Thoracic aorta (tissue), 2 donors: Measurements from ENCODE around the gene GRSF1. TPM values are rescaled to one million over a fixed set of nuclear protein-coding genes. Genes with fewer than 3 reads are reported as not detected.

Experiments
- ATAC-seq: fragments of 150-250 bp; one replicate; pipeline ENCODE4 v1.8.0; 2017; ENCODE audit warnings: low read depth; ENCODE audit not compliant: insufficient number of reproducible peaks, low FRiP score
- DNase-seq: peaks from one replicate; pipeline ENCODE4 v3.0.0-alpha.2; 2020; ENCODE audit warnings: low spot score
- H3K27ac ChIP-seq, 2 donors: fragments of 200-600 bp; sonication (generic); 1 replicate in 1 of 2; 2 replicates in 1 of 2; pipeline ENCODE4 v1.5.1; 2016; ENCODE audit warnings: mild to moderate bottlenecking in 2 of 2, moderate library complexity in 2 of 2
- H3K27me3 ChIP-seq: fragments of 200-600 bp; sonication (generic); replicated peaks from 2 replicates; pipeline ENCODE4 v1.6.0; 2016; ENCODE audit warnings: mild to moderate bottlenecking; ENCODE audit not compliant: insufficient read depth
- H3K36me3 ChIP-seq: fragments of 200-600 bp; sonication (generic); one replicate; pipeline ENCODE4 v1.5.1; 2016
- H3K4me1 ChIP-seq, 2 donors: fragments of 200-600 bp; sonication (generic); 1 replicate in 1 of 2; 2 replicates in 1 of 2; pipeline versions ENCODE4 v1.5.1 to v1.6.0; 2016; ENCODE audit warnings: low read depth in 2 of 2, mild to moderate bottlenecking in 1 of 2; ENCODE audit not compliant: control insufficient read depth in 1 of 2
- H3K4me3 ChIP-seq: fragments of 200-600 bp; sonication (generic); 2 replicates; pipeline ENCODE4 v1.5.1; 2016; ENCODE audit warnings: mild to moderate bottlenecking
- H3K9me3 ChIP-seq: fragments of 200-600 bp; sonication (generic); 2 replicates; pipeline ENCODE4 v1.5.1; 2016
- total RNA-seq, 2 donors: library from RNA; depleted of rRNA; stranded (reverse); fragments of >200 nt; gene quantifications; one replicate each; pipeline versions ENCODE4 v1.1.0 to v1.2.3, GENCODE V29; 2016
- TF ChIP-seq, protein P1 (sequence below): fragments of 200-600 bp; sonication (generic); IDR thresholded peaks from one replicate; pipeline ENCODE4 v1.5.1; 2019; ENCODE audit warnings: antibody characterized with exemption

The GRSF1 gene
- total RNA-seq, 2 donors from 2014 or later = 46.2 to 64.5 TPM

DNA sequence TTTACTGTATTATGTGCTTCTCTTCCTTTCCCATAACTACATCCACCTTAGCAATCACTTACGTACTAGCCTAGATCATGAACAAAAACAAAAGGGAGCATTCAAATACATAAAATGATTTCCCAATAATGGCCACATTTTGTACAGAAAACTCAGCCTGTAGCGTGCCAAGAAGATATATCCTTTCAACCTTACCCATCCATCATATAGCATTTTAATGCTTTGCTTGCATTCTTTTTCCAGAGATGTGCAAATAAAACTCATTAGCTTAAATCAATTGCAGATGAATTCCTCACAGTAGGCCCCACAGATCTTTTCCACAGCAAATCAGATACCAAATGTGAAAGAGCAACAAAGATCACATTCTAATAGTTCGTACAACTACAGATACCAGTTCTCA lies 20.8 kb downstream of the GRSF1 start:
- DNase-seq (no peak), ATAC-seq (no peak)
- H3K27ac ChIP-seq = no peak overlapping the region
- H3K4me3 ChIP-seq = no peak overlapping the region
- no peaks in the 10 kb centered on the region for H3K4me1 ChIP-seq
- no peaks in the 10 kb centered on the region for H3K9me3 ChIP-seq
- TF ChIP-seq, protein P1, sequence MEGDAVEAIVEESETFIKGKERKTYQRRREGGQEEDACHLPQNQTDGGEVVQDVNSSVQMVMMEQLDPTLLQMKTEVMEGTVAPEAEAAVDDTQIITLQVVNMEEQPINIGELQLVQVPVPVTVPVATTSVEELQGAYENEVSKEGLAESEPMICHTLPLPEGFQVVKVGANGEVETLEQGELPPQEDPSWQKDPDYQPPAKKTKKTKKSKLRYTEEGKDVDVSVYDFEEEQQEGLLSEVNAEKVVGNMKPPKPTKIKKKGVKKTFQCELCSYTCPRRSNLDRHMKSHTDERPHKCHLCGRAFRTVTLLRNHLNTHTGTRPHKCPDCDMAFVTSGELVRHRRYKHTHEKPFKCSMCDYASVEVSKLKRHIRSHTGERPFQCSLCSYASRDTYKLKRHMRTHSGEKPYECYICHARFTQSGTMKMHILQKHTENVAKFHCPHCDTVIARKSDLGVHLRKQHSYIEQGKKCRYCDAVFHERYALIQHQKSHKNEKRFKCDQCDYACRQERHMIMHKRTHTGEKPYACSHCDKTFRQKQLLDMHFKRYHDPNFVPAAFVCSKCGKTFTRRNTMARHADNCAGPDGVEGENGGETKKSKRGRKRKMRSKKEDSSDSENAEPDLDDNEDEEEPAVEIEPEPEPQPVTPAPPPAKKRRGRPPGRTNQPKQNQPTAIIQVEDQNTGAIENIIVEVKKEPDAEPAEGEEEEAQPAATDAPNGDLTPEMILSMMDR = no peak
- H3K36me3 ChIP-seq = peaks cover 18% of the 10 kb centered on the region
- no peaks in the 10 kb centered on the region for H3K27me3 ChIP-seq

DNA sequence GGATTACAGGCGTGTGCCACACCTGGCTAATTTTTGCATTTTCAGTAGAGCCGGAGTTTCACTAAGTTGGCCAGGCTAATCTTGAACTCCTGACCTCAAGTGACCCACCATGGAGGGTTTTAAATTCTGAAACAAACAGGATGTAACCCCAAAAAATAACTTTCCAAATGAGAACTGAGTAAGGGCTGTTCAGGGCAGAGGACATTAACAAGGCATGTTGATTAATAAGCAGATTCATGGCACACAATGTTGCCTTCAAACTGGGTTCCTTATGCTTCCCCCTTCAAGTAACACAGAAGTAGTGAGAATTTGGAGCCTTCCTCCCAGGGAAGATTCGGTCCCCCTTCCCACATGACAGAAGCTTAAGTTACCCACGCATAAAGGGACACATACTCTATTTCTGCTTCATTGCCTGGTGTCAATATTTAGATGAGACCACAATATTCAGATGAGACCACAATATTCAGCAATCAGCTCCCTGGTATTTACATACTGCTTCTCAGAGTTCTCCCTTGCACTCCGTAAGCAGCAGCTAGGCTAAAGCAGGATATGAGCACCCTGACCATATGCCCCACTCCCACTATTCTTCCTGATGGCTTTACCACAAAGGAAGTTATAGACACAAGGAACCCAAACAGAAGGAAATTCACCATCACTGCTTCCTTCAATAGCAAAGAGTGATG lies 21.4 kb downstream of the GRSF1 start:
- no peaks in the 10 kb centered on the region for H3K9me3 ChIP-seq
- no peak for ATAC-seq

GRCh38 chr4:70816894-70817293 lies 22.8 kb downstream of the GRSF1 start:
- Histone ChIP-seq H3K4me3 (no peak overlapping the region), H3K27ac (no peak overlapping the region), H3K27me3 (no peaks in the 10 kb centered on the region), H3K4me1 (no peaks in the 10 kb centered on the region), H3K9me3 (no peaks in the 10 kb centered on the region), H3K36me3 (peaks cover 18% of the 10 kb centered on the region)
- TF ChIP-seq, protein P1 = no peak
- ATAC-seq = no peak
- no peak for DNase-seq

More for the DNA sequence above, 21.4 kb downstream of the GRSF1 start:
- no peaks in the 10 kb centered on the region for H3K27me3 ChIP-seq
- TF ChIP-seq, protein P1 = no peak
- no peak for DNase-seq
- H3K4me3 ChIP-seq = no peak overlapping the region
- no peaks in the 10 kb centered on the region for H3K4me1 ChIP-seq
- no peak overlapping the region for H3K27ac ChIP-seq
- H3K36me3 ChIP-seq = peaks cover 18% of the 10 kb centered on the region

- no peaks in the 10 kb centered on the region for H3K9me3 ChIP-seq
- H3K4me1 ChIP-seq = no peaks in the 10 kb centered on the region
- H3K27ac ChIP-seq = no peak overlapping the region
- ATAC-seq = no peak
- H3K27me3 ChIP-seq = no peaks in the 10 kb centered on the region
- H3K4me3 ChIP-seq = no peak overlapping the region
- H3K36me3 ChIP-seq = peaks cover 14% of the 10 kb centered on the region
- TF ChIP-seq, protein P1 = no peak
- DNase-seq = no peak
Measured at GRCh38 chr4:70815370-70815769, 24.3 kb downstream of the GRSF1 start.

DNA sequence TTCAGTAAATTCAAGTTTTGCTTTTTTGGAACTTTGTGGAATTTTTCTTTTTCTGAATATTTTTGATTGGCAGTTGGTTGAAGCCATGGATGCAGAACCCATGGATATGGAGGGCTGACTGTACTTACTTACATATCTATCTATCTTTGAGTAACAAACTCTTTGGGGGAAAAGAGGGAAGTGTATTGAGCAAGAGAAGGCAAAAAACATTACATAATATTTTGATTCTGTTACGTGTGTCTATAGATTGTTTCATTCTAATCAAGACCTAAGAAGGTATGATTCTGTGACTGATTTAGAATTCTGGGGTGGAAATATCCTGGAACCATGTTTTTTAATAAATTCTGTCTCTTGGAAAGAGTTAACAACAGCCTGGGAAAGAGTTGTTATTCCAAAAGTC lies 31.5 kb downstream of the GRSF1 start:
- no peak overlapping the region for H3K27ac ChIP-seq
- DNase-seq (no peak), ATAC-seq (no peak)
- TF ChIP-seq, protein P1 = no peak
- H3K36me3 ChIP-seq = peaks cover 8% of the 10 kb centered on the region
- no peak overlapping the region for H3K4me3 ChIP-seq
- H3K27me3 ChIP-seq = no peaks in the 10 kb centered on the region
- H3K4me1 ChIP-seq = no peaks in the 10 kb centered on the region
- H3K9me3 ChIP-seq = no peaks in the 10 kb centered on the region
